Measurements from ENCODE around the gene NPPA. TPM values are rescaled to one million over a fixed set of nuclear protein-coding genes. Genes with fewer than 3 reads are reported as not detected.
"Not testable (repeated sequence)": the region's sequence is repeated elsewhere in the genome, so short reads cannot be mapped to it uniquely, and the experiment has no call there.

NPPA gene
- total RNA-seq, 1 experiment from 2014 or later: not detected

- no peaks in the 10 kb centered on the region for H3K9me3 ChIP-seq
- Mint-ChIP-seq H3K36me3 (ENCODE audit: insufficient read depth, unreplicated experiment) (peaks cover 35% of the 10 kb centered on the region), H3K27me3 (ENCODE audit: insufficient read depth, unreplicated experiment) (no peaks in the 10 kb centered on the region), H3K9me3 (ENCODE audit: unreplicated experiment) (no peaks in the 10 kb centered on the region), H3K27ac (ENCODE audit: unreplicated experiment) (peak overlapping the region; percentile 94), H3K4me1 (ENCODE audit: low read depth, unreplicated experiment) (no peaks in the 10 kb centered on the region), H3K4me3 (ENCODE audit: unreplicated experiment) (peak overlapping the region; percentile 96)
- intact Hi-C loops (cut with micrococcal nuclease; ENCODE audit: unreplicated experiment): loop anchor here (1.0 to 10.0 kb wide), 2 partner anchors 18 to 70 kb away; partner anchors contain the start of gene AGTRAP
- ChIA-PET POLR2A (no interaction called here), CTCF (no interaction called here)
- H3K27me3 ChIP-seq (replicated peaks; ENCODE audit: control insufficient read depth, insufficient read depth, low read length): no peaks in the 10 kb centered on the region
- peak overlapping the region; percentile 59 for H3K4me3 ChIP-seq (ENCODE audit: low read depth, low read length)
- peaks cover 4% of the 10 kb centered on the region for H3K36me3 ChIP-seq (ENCODE audit: control insufficient read depth, insufficient read depth, low read length)
- DNase-seq: no peak
- peaks cover 21% of the 10 kb centered on the region for H3K4me1 ChIP-seq
- TSS peak; percentile 48 for BruUV-seq (replicated peaks)
- TF ChIP-seq CTCF (IDR thresholded peaks at IDR 0.05; ENCODE audit: insufficient read depth in 1 of 2, low read depth in 1 of 2, low read length in 1 of 2, severe bottlenecking in 1 of 2, unreplicated experiment in 1 of 2): no peak
Measured at GRCh38 chr1:11804666-11805421, 42.7 kb downstream of the NPPA start.

DNA sequence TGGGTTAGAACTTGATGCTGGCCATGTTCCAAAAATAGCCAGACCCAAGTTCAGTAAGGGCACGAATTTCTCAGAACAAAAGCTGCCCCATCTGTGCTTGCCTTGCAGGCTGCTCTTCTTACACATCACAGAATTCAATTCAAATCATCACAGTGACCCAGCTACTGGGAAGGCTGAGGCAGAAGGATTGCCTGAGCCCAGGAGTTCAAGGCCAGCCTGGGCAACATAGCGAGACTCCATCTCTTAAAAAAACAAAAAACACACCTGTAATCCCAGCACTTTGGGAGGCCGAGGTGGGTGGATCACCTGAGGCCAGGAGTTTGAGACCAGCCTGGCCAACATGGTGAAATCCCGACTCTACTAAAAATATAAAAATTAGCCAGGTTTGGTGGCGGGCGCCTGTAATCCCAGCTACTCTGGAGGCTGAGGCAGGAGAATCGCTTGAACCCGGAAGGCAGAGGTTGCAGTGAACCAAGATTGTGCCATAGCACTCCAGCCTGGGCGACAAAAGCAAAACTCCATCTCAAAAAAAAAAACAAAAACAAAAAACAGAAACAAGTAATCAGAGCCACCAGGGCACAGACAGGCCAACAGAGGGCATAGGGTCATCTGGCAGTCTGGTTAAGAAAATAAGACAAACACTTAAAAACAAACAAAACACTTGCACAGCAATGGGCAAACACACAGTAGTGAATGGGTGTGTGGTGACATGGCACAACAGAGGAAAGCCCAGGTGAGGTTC is 43.5 kb downstream of the NPPA start:
- DNase-seq; H3K4me1 Mint-ChIP-seq (ENCODE audit: low read depth, unreplicated experiment); H3K27me3 ChIP-seq (replicated peaks; ENCODE audit: control insufficient read depth, insufficient read depth, low read length); H3K36me3 ChIP-seq (ENCODE audit: control insufficient read depth, insufficient read depth, low read length); H3K9me3 ChIP-seq; H3K27me3 Mint-ChIP-seq (ENCODE audit: insufficient read depth, unreplicated experiment); CTCF ChIA-PET; BruUV-seq (replicated peaks); H3K9me3 Mint-ChIP-seq (ENCODE audit: unreplicated experiment): not testable (repeated sequence)
- POLR2A ChIA-PET: interaction anchor here (1.2 kb wide), 1 partner anchor 104 kb away, joined by 3 read pairs; no protein-coding TSS in a partner anchor
- H3K27ac Mint-ChIP-seq (ENCODE audit: unreplicated experiment): peak overlapping the region; percentile 94
- H3K4me3 Mint-ChIP-seq (ENCODE audit: unreplicated experiment): peak overlapping the region; percentile 96
- Histone ChIP-seq H3K4me3 (ENCODE audit: low read depth, low read length) (peak overlapping the region; percentile 59), H3K4me1 (peaks cover 21% of the 10 kb centered on the region)
- peaks cover 29% of the 10 kb centered on the region for H3K36me3 Mint-ChIP-seq (ENCODE audit: insufficient read depth, unreplicated experiment)
- intact Hi-C loops (cut with micrococcal nuclease; ENCODE audit: unreplicated experiment): loop anchor here (1.0 to 10.0 kb wide), 2 partner anchors 12 to 69 kb away; partner anchors contain the start of gene AGTRAP

- Histone ChIP-seq H3K4me1 (peaks cover 21% of the 10 kb centered on the region), H3K27me3 (replicated peaks; ENCODE audit: control insufficient read depth, insufficient read depth, low read length) (no peaks in the 10 kb centered on the region), H3K9me3 (no peaks in the 10 kb centered on the region), H3K4me3 (ENCODE audit: low read depth, low read length) (no peak overlapping the region), H3K36me3 (ENCODE audit: control insufficient read depth, insufficient read depth, low read length) (peaks cover 4% of the 10 kb centered on the region)
- no peak for TF ChIP-seq CTCF (IDR thresholded peaks at IDR 0.05; ENCODE audit: insufficient read depth in 1 of 2, low read depth in 1 of 2, low read length in 1 of 2, severe bottlenecking in 1 of 2, unreplicated experiment in 1 of 2)
- peak; percentile 26 to 53 for DNase-seq
- Mint-ChIP-seq H3K4me1 (ENCODE audit: low read depth, unreplicated experiment) (no peaks in the 10 kb centered on the region), H3K9me3 (ENCODE audit: unreplicated experiment) (no peaks in the 10 kb centered on the region), H3K4me3 (ENCODE audit: unreplicated experiment) (peak overlapping the region; percentile 96), H3K36me3 (ENCODE audit: insufficient read depth, unreplicated experiment) (peaks cover 22% of the 10 kb centered on the region), H3K27ac (ENCODE audit: unreplicated experiment) (peak overlapping the region; percentile 33), H3K27me3 (ENCODE audit: insufficient read depth, unreplicated experiment) (no peaks in the 10 kb centered on the region)
- intact Hi-C loops (cut with micrococcal nuclease; ENCODE audit: unreplicated experiment): loop anchor here (1.0 to 10.0 kb wide), 2 partner anchors 11 to 68 kb away; partner anchors contain the start of gene AGTRAP
- ChIA-PET POLR2A (interaction anchor here (1.2 kb wide), 1 partner anchor 105 kb away, joined by 3 read pairs; no protein-coding TSS in a partner anchor), CTCF (interaction anchor here (0.5 kb wide), 1 partner anchor 149 kb away, joined by 3 read pairs; the partner anchor contains the start of gene FBXO44)
- no TSS peak for BruUV-seq (replicated peaks)
Measured at GRCh38 chr1:11802973-11803885, 44.4 kb downstream of the NPPA start.

All from Caco-2 (cell line).